Measurements from ENCODE around the gene TTC3. TPM values are rescaled to one million over a fixed set of nuclear protein-coding genes. Genes with fewer than 3 reads are reported as not detected.

The TTC3 gene
- total and polyA plus RNA-seq, 5 donors from 2014 or later, result 34.3 to 91.0 (median 59.4) TPM

GRCh38 chr21:37074197-37074510, 1.1 kb downstream of the TTC3 start:
- H3K9me3 Mint-ChIP-seq, result peaks cover 0 to 3% (median 0%) of the 10 kb centered on the region in 7 donors
- DNase-seq (no peak), ATAC-seq (ENCODE audit: low read depth in 2 of 2) (no peak)
- no peaks in the 10 kb centered on the region for H3K27me3 ChIP-seq (ENCODE audit: control insufficient read depth, insufficient read depth, low read length)
- peaks cover 6% of the 10 kb centered on the region for H3K27me3 Mint-ChIP-seq
- H3K36me3 Mint-ChIP-seq, result peaks cover 14% of the 10 kb centered on the region
- peak overlapping the region; percentile 86 for H3K4me3 ChIP-seq (ENCODE audit: low read depth, low read length)
- H3K4me1 ChIP-seq (ENCODE audit: control insufficient read depth, insufficient read depth, low read length, poor library complexity, severe bottlenecking), result peaks cover 34% of the 10 kb centered on the region
- H3K27ac Mint-ChIP-seq, result peak overlapping the region; percentile 69 to 98 (median 97)
- peaks cover 33 to 70% (median 51%) of the 10 kb centered on the region in 4 donors for H3K4me1 Mint-ChIP-seq
- H3K9me3 ChIP-seq (ENCODE audit: control insufficient read depth in 2 of 2, low read length in 2 of 2), result no peaks in the 10 kb centered on the region
- H3K27ac ChIP-seq (ENCODE audit: insufficient read depth, low read length, poor library complexity, severe bottlenecking), result peak overlapping the region; percentile 95
- H3K4me3 Mint-ChIP-seq, result peak overlapping the region; percentile 97 to 98 (median 98)
- no peaks in the 10 kb centered on the region for H3K36me3 ChIP-seq (ENCODE audit: control insufficient read depth, insufficient read depth, low read length)

DNA sequence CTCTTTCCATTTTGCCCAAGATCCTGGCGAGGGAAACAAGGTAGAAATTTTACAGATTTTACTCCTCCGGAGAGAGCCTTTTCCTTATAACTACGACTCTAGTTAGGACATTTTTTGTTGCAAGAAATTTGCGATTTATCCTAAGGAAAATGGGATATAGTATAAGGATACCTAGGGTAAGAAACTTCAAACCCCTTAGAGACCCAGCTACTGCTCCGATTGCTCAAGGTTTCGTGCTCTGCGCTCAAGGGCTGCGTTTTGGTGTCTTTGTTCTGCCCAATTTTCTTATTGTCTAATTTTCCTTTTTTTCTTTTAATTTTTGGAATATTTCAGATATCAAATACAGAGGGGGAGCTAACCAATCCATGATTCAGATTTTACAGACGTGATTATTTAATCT, 1.5 kb downstream of the TTC3 start:
- H3K27me3 Mint-ChIP-seq, result peaks cover 6% of the 10 kb centered on the region

GRCh38 chr21:37075214-37075770, 2.2 kb downstream of the TTC3 start:
- H3K27me3 ChIP-seq (ENCODE audit: control insufficient read depth, insufficient read depth, low read length), result no peaks in the 10 kb centered on the region
- no peak overlapping the region for H3K27ac ChIP-seq (ENCODE audit: insufficient read depth, low read length, poor library complexity, severe bottlenecking)
- peaks cover 33 to 72% (median 47%) of the 10 kb centered on the region in 4 donors for H3K4me1 Mint-ChIP-seq
- no peak for ATAC-seq (ENCODE audit: low read depth in 2 of 2)
- no peaks in the 10 kb centered on the region for H3K36me3 ChIP-seq (ENCODE audit: control insufficient read depth, insufficient read depth, low read length)
- peak overlapping the region in 1 of 3 donors; percentile 46 for H3K27ac Mint-ChIP-seq
- DNase-seq, result no peak
- peaks cover 34% of the 10 kb centered on the region for H3K4me1 ChIP-seq (ENCODE audit: control insufficient read depth, insufficient read depth, low read length, poor library complexity, severe bottlenecking)
- H3K27me3 Mint-ChIP-seq, result peaks cover 6% of the 10 kb centered on the region
- H3K9me3 ChIP-seq (ENCODE audit: control insufficient read depth in 2 of 2, low read length in 2 of 2), result no peaks in the 10 kb centered on the region
- H3K36me3 Mint-ChIP-seq, result peaks cover 11% of the 10 kb centered on the region
- H3K4me3 Mint-ChIP-seq, result peak overlapping the region; percentile 63 to 98 (median 98)
- H3K9me3 Mint-ChIP-seq, result peaks cover 0 to 4% (median 0%) of the 10 kb centered on the region in 7 donors
- peak overlapping the region; percentile 11 for H3K4me3 ChIP-seq (ENCODE audit: low read depth, low read length)

More for the DNA sequence above, 1.5 kb downstream of the TTC3 start:
- Mint-ChIP-seq H3K9me3 (peaks cover 0 to 4% (median 0%) of the 10 kb centered on the region in 7 donors), H3K27ac (peak overlapping the region; percentile 69 to 98 (median 97)), H3K4me1 (peaks cover 33 to 73% (median 51%) of the 10 kb centered on the region in 4 donors), H3K36me3 (peaks cover 14% of the 10 kb centered on the region), H3K4me3 (peak overlapping the region; percentile 97 to 98 (median 98))
- Histone ChIP-seq H3K4me3 (ENCODE audit: low read depth, low read length) (peak overlapping the region; percentile 86), H3K9me3 (ENCODE audit: control insufficient read depth in 2 of 2, low read length in 2 of 2) (no peaks in the 10 kb centered on the region), H3K4me1 (ENCODE audit: control insufficient read depth, insufficient read depth, low read length, poor library complexity, severe bottlenecking) (peaks cover 34% of the 10 kb centered on the region), H3K27me3 (ENCODE audit: control insufficient read depth, insufficient read depth, low read length) (no peaks in the 10 kb centered on the region), H3K36me3 (ENCODE audit: control insufficient read depth, insufficient read depth, low read length) (no peaks in the 10 kb centered on the region), H3K27ac (ENCODE audit: insufficient read depth, low read length, poor library complexity, severe bottlenecking) (peak overlapping the region; percentile 95)
- ATAC-seq (ENCODE audit: low read depth in 2 of 2) (no peak), DNase-seq (no peak)

- peak overlapping the region in 1 of 3 donors; percentile 30 for H3K27ac Mint-ChIP-seq
Observed at GRCh38 chr21:37076087-37076850, 3.2 kb downstream of the TTC3 start.

GRCh38 chr21:37077403-37077802, 4.3 kb downstream of the TTC3 start:
- Histone ChIP-seq H3K27me3 (ENCODE audit: control insufficient read depth, insufficient read depth, low read length) (no peaks in the 10 kb centered on the region), H3K36me3 (ENCODE audit: control insufficient read depth, insufficient read depth, low read length) (no peaks in the 10 kb centered on the region), H3K9me3 (ENCODE audit: control insufficient read depth in 2 of 2, low read length in 2 of 2) (no peaks in the 10 kb centered on the region), H3K4me3 (ENCODE audit: low read depth, low read length) (no peak overlapping the region), H3K4me1 (ENCODE audit: control insufficient read depth, insufficient read depth, low read length, poor library complexity, severe bottlenecking) (peaks cover 22% of the 10 kb centered on the region), H3K27ac (ENCODE audit: insufficient read depth, low read length, poor library complexity, severe bottlenecking) (no peak overlapping the region)
- Mint-ChIP-seq H3K9me3 (peaks cover 0 to 4% (median 0%) of the 10 kb centered on the region in 7 donors), H3K27ac (no peak overlapping the region), H3K4me3 (peak overlapping the region in 1 of 4 donors; percentile 21), H3K27me3 (peaks cover 6% of the 10 kb centered on the region), H3K36me3 (peaks cover 3% of the 10 kb centered on the region), H3K4me1 (peaks cover 28 to 67% (median 33%) of the 10 kb centered on the region in 4 donors)
- ATAC-seq (ENCODE audit: low read depth in 2 of 2), result no peak
- no peak for DNase-seq

More at GRCh38 chr21:37076087-37076850, 3.2 kb downstream of the TTC3 start:
- Mint-ChIP-seq H3K36me3 (peaks cover 7% of the 10 kb centered on the region), H3K27me3 (peaks cover 6% of the 10 kb centered on the region), H3K4me1 (peaks cover 29 to 69% (median 40%) of the 10 kb centered on the region in 4 donors), H3K4me3 (peak overlapping the region in 2 of 4 donors; percentile 5 to 98), H3K9me3 (peaks cover 0 to 4% (median 0%) of the 10 kb centered on the region in 7 donors)
- Histone ChIP-seq H3K4me3 (ENCODE audit: low read depth, low read length) (no peak overlapping the region), H3K9me3 (ENCODE audit: control insufficient read depth in 2 of 2, low read length in 2 of 2) (no peaks in the 10 kb centered on the region), H3K4me1 (ENCODE audit: control insufficient read depth, insufficient read depth, low read length, poor library complexity, severe bottlenecking) (peaks cover 33% of the 10 kb centered on the region), H3K27ac (ENCODE audit: insufficient read depth, low read length, poor library complexity, severe bottlenecking) (no peak overlapping the region), H3K36me3 (ENCODE audit: control insufficient read depth, insufficient read depth, low read length) (no peaks in the 10 kb centered on the region), H3K27me3 (ENCODE audit: control insufficient read depth, insufficient read depth, low read length) (no peaks in the 10 kb centered on the region)
- ATAC-seq (ENCODE audit: low read depth in 2 of 2) (no peak), DNase-seq (no peak)

GRCh38 chr21:37079211-37079824, 6.3 kb downstream of the TTC3 start:
- H3K27ac Mint-ChIP-seq, result peak overlapping the region in 1 of 3 donors; percentile 53
- no peak overlapping the region for H3K4me3 Mint-ChIP-seq
- H3K36me3 Mint-ChIP-seq, result peaks cover 7% of the 10 kb centered on the region
- peaks cover 0 to 4% (median 0%) of the 10 kb centered on the region in 7 donors for H3K9me3 Mint-ChIP-seq
- Histone ChIP-seq H3K36me3 (ENCODE audit: control insufficient read depth, insufficient read depth, low read length) (no peaks in the 10 kb centered on the region), H3K27me3 (ENCODE audit: control insufficient read depth, insufficient read depth, low read length) (no peaks in the 10 kb centered on the region), H3K4me3 (ENCODE audit: low read depth, low read length) (no peak overlapping the region), H3K9me3 (ENCODE audit: control insufficient read depth in 2 of 2, low read length in 2 of 2) (no peaks in the 10 kb centered on the region), H3K4me1 (ENCODE audit: control insufficient read depth, insufficient read depth, low read length, poor library complexity, severe bottlenecking) (peaks cover 12% of the 10 kb centered on the region), H3K27ac (ENCODE audit: insufficient read depth, low read length, poor library complexity, severe bottlenecking) (no peak overlapping the region)
- DNase-seq (peak in 1 of 3 donors; percentile 19), ATAC-seq (ENCODE audit: low read depth in 2 of 2) (no peak)
- H3K27me3 Mint-ChIP-seq, result no peaks in the 10 kb centered on the region
- peaks cover 29 to 79% (median 43%) of the 10 kb centered on the region in 4 donors for H3K4me1 Mint-ChIP-seq

DNA sequence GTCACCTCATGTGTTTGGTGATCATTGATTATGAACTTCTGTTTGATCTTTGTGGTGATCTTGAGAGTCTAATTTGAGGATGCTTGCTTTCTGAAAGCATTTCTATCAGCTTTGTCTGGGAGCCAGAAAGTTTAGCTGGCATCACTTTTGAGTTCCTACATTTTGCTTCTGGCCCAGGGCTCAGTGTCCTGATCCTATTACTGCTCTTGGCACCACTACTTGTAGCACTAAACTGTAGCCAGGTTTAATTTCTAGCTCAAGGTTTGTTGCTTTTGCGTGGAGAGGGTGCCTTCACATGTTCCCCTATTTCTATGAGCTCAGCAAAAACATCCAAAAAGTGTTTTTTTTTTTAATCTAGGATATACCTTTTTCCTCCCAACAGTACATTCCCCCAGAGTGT, 9.3 kb downstream of the TTC3 start:
- no peaks in the 10 kb centered on the region for H3K9me3 ChIP-seq (ENCODE audit: control insufficient read depth in 2 of 2, low read length in 2 of 2)
- no peak for DNase-seq
- Mint-ChIP-seq H3K9me3 (peaks cover 0 to 4% (median 0%) of the 10 kb centered on the region in 7 donors), H3K4me3 (no peak overlapping the region), H3K27ac (no peak overlapping the region), H3K36me3 (peaks cover 5% of the 10 kb centered on the region), H3K4me1 (peaks cover 14 to 59% (median 26%) of the 10 kb centered on the region in 4 donors), H3K27me3 (no peaks in the 10 kb centered on the region)
- H3K36me3 ChIP-seq (ENCODE audit: control insufficient read depth, insufficient read depth, low read length), result no peaks in the 10 kb centered on the region
- no peaks in the 10 kb centered on the region for H3K4me1 ChIP-seq (ENCODE audit: control insufficient read depth, insufficient read depth, low read length, poor library complexity, severe bottlenecking)
- ATAC-seq (ENCODE audit: low read depth in 2 of 2), result no peak
- no peak overlapping the region for H3K4me3 ChIP-seq (ENCODE audit: low read depth, low read length)
- H3K27me3 ChIP-seq (ENCODE audit: control insufficient read depth, insufficient read depth, low read length), result no peaks in the 10 kb centered on the region
- H3K27ac ChIP-seq (ENCODE audit: insufficient read depth, low read length, poor library complexity, severe bottlenecking), result no peak overlapping the region
